Measurements from ENCODE around the gene TXNDC15. TPM values are rescaled to one million over a fixed set of nuclear protein-coding genes. Genes with fewer than 3 reads are reported as not detected.

Gene TXNDC15
- total RNA-seq, 3 donors from 2014 or later (not counting 1 experiment from before 2014, with no cell fraction given), result 36.6 to 48.3 (median 47.8) TPM

GRCh38 chr5:134939500-134939899, 65.3 kb downstream of the TXNDC15 start:
- no peak for ATAC-seq
- no peaks in the 10 kb centered on the region for H3K36me3 Mint-ChIP-seq

GRCh38 chr5:134943547-134943946, 69.4 kb downstream of the TXNDC15 start:
- Mint-ChIP-seq H3K9me3 (no peaks in the 10 kb centered on the region), H3K4me1 (no peaks in the 10 kb centered on the region)
- intact Hi-C loops (cut with micrococcal nuclease), result no loop called here

More at GRCh38 chr5:134939500-134939899, 65.3 kb downstream of the TXNDC15 start:
- no peaks in the 10 kb centered on the region for H3K4me1 ChIP-seq (ENCODE audit: control insufficient read depth, insufficient read depth, low read length)
- intact Hi-C loops (cut with micrococcal nuclease), result no loop called here
- DNase-seq, result no peak
- no peaks in the 10 kb centered on the region for H3K9me3 ChIP-seq (ENCODE audit: control insufficient read depth, insufficient read depth, low read length)
- Mint-ChIP-seq H3K4me3 (no peak overlapping the region), H3K4me1 (no peaks in the 10 kb centered on the region), H3K9me3 (no peaks in the 10 kb centered on the region), H3K27ac (no peak overlapping the region), H3K27me3 (ENCODE audit: low read depth in 2 of 2) (no peaks in the 10 kb centered on the region)
- whole genome bisulfite sequencing (ENCODE audit: insufficient coverage), result 100% methylated on average over 1 of the region's 1 CpG
- no peaks in the 10 kb centered on the region for H3K27me3 ChIP-seq (ENCODE audit: control insufficient read depth, insufficient read depth, low read length)
- no peak overlapping the region for H3K27ac ChIP-seq (ENCODE audit: low read length)
- H3K36me3 ChIP-seq (ENCODE audit: control insufficient read depth, insufficient read depth, low read length), result peaks cover 8% of the 10 kb centered on the region
- H3K4me3 ChIP-seq (ENCODE audit: low read length), result no peak overlapping the region
- TF ChIP-seq, protein P1, sequence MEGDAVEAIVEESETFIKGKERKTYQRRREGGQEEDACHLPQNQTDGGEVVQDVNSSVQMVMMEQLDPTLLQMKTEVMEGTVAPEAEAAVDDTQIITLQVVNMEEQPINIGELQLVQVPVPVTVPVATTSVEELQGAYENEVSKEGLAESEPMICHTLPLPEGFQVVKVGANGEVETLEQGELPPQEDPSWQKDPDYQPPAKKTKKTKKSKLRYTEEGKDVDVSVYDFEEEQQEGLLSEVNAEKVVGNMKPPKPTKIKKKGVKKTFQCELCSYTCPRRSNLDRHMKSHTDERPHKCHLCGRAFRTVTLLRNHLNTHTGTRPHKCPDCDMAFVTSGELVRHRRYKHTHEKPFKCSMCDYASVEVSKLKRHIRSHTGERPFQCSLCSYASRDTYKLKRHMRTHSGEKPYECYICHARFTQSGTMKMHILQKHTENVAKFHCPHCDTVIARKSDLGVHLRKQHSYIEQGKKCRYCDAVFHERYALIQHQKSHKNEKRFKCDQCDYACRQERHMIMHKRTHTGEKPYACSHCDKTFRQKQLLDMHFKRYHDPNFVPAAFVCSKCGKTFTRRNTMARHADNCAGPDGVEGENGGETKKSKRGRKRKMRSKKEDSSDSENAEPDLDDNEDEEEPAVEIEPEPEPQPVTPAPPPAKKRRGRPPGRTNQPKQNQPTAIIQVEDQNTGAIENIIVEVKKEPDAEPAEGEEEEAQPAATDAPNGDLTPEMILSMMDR (IDR thresholded peaks at IDR 0.05), result no peak

GRCh38 chr5:134944630-134945029, 70.5 kb downstream of the TXNDC15 start:
- no peaks in the 10 kb centered on the region for H3K27me3 Mint-ChIP-seq (ENCODE audit: low read depth in 2 of 2)
- WGBS (ENCODE audit: insufficient coverage), result 81% methylated on average over 1 of the region's 1 CpG
- DNase-seq, result no peak

More at GRCh38 chr5:134943547-134943946, 69.4 kb downstream of the TXNDC15 start:
- DNase-seq (no peak), ATAC-seq (no peak)
- no peak overlapping the region for H3K27ac ChIP-seq (ENCODE audit: low read length)
- no peaks in the 10 kb centered on the region for H3K9me3 ChIP-seq (ENCODE audit: control insufficient read depth, insufficient read depth, low read length)
- H3K27ac Mint-ChIP-seq, result no peak overlapping the region
- peaks cover 3% of the 10 kb centered on the region for H3K36me3 ChIP-seq (ENCODE audit: control insufficient read depth, insufficient read depth, low read length)
- no peaks in the 10 kb centered on the region for H3K27me3 ChIP-seq (ENCODE audit: control insufficient read depth, insufficient read depth, low read length)
- no peaks in the 10 kb centered on the region for H3K4me1 ChIP-seq (ENCODE audit: control insufficient read depth, insufficient read depth, low read length)
- no peak overlapping the region for H3K4me3 ChIP-seq (ENCODE audit: low read length)
- H3K27me3 Mint-ChIP-seq (ENCODE audit: low read depth in 2 of 2), result no peaks in the 10 kb centered on the region
- no peak overlapping the region for H3K4me3 Mint-ChIP-seq
- TF ChIP-seq, protein P1 (IDR thresholded peaks at IDR 0.05), result no peak
- 100% methylated on average over 1 of the region's 1 CpG for WGBS (ENCODE audit: insufficient coverage)
- H3K36me3 Mint-ChIP-seq, result no peaks in the 10 kb centered on the region

More at GRCh38 chr5:134944630-134945029, 70.5 kb downstream of the TXNDC15 start:
- intact Hi-C loops (cut with micrococcal nuclease), result no loop called here
- Histone ChIP-seq H3K9me3 (ENCODE audit: control insufficient read depth, insufficient read depth, low read length) (no peaks in the 10 kb centered on the region), H3K27me3 (ENCODE audit: control insufficient read depth, insufficient read depth, low read length) (no peaks in the 10 kb centered on the region), H3K36me3 (ENCODE audit: control insufficient read depth, insufficient read depth, low read length) (peaks cover 3% of the 10 kb centered on the region), H3K4me1 (ENCODE audit: control insufficient read depth, insufficient read depth, low read length) (no peaks in the 10 kb centered on the region), H3K4me3 (ENCODE audit: low read length) (no peak overlapping the region), H3K27ac (ENCODE audit: low read length) (no peak overlapping the region)
- Mint-ChIP-seq H3K9me3 (no peaks in the 10 kb centered on the region), H3K36me3 (no peaks in the 10 kb centered on the region), H3K4me3 (no peak overlapping the region), H3K4me1 (no peaks in the 10 kb centered on the region), H3K27ac (no peak overlapping the region)
- TF ChIP-seq, protein P1 (IDR thresholded peaks at IDR 0.05), result no peak
- ATAC-seq, result no peak
